GM21390 (cell line): ENCODE data around the gene CYP27A1.

Source experiments
- ATAC-seq: cut with Tn5 transposase; IDR thresholded peaks from one replicate; pipeline ENCODE4 v1.9.1; 2021; ENCODE audit not compliant: unreplicated experiment

The CYP27A1 gene

DNA sequence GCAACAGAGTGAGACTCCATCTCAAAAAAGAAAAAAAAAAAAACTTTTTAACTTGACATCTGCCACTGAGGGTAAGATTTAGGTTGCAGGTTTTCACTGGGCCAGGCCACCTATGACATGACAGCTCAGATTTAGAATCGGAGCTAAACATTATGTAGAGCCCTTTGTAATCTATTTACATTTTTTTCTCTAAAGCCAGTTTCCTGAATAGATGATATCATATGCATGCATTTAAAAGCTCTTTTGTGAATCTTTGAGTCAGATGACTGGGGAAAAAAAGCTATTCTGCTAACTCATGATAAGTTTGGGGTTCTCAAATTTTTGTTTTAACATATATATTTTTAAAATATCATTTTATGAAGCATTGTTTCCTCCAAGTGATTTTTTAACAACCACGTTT, 28.3 kb downstream of the CYP27A1 start:
- no peak for ATAC-seq

DNA sequence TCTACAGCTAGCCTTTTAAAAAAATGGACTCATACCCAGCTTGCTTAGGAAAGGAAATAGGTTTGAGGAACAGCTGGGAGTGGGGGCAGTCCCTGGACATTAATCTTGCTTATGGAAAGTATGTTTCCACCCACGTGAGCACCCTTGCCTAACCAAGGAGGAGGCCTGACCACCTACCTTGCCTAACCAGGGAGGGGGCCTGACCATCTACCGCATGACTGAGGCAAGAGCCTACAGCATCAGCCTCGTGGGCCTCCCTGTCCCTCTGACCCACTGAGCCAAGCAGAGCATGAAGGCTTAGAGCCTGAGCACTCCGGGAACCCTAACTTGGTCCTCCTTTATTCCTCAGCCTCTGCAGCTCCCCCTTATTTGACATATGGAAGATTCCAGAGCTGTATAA, 29.4 kb downstream of the CYP27A1 start:
- ATAC-seq, result no peak

DNA sequence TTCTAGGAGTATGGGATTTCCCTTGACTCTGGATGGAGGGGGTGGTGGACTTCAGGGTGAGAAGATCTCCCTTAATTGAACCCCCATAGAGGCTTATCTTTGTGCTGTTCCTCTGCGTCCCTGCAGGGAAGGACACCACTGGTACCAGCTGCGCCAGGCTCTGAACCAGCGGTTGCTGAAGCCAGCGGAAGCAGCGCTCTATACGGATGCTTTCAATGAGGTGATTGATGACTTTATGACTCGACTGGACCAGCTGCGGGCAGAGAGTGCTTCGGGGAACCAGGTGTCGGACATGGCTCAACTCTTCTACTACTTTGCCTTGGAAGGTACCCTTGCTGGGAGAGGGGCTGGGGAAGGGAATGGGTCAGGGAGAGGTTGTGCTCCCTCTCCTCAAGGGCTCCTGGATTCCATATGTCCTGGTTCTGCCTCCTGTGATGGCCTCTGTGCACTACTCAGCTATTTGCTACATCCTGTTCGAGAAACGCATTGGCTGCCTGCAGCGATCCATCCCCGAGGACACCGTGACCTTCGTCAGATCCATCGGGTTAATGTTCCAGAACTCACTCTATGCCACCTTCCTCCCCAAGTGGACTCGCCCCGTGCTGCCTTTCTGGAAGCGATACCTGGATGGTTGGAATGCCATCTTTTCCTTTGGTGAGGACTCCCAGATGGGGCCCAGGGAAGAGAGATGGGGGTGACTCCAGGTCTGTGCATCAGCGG, 30.3 kb downstream of the CYP27A1 start:
- no peak for ATAC-seq

DNA sequence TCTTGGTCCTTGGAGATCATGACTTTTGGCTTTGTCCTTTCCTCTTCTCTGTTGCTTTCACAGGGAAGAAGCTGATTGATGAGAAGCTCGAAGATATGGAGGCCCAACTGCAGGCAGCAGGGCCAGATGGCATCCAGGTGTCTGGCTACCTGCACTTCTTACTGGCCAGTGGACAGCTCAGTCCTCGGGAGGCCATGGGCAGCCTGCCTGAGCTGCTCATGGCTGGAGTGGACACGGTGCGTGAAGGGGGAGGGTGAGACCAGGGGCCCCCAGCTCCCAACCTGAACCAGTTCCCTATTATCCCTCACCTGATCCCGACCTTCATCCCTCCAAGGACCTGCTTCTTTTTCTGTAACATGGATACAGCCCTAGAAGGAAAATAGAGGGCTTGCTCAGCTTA, 30.9 kb downstream of the CYP27A1 start:
- no peak for ATAC-seq

DNA sequence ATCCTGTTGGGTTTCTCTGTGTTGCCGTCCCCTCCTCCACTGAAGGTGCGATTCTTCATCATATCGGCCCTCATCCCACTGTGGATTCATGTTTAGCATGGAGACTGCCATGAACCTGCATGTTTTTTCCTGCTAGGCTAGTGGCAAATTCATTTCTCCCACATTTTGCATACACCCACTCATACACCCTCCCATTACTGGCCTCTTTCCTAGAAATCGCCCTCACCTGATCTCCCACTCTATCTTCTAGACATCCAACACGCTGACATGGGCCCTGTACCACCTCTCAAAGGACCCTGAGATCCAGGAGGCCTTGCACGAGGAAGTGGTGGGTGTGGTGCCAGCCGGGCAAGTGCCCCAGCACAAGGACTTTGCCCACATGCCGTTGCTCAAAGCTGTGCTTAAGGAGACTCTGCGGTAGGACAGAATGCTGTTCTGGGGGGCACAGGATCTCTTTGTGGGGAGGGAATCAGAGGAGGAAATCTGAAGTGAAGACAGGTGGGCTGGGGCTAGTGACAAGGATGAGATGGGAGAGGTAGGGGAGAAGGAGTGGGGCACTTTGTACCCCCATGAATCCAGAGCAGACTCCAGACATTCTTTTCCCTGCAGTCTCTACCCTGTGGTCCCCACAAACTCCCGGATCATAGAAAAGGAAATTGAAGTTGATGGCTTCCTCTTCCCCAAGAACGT, 32.0 kb downstream of the CYP27A1 start:
- ATAC-seq, result no peak

DNA sequence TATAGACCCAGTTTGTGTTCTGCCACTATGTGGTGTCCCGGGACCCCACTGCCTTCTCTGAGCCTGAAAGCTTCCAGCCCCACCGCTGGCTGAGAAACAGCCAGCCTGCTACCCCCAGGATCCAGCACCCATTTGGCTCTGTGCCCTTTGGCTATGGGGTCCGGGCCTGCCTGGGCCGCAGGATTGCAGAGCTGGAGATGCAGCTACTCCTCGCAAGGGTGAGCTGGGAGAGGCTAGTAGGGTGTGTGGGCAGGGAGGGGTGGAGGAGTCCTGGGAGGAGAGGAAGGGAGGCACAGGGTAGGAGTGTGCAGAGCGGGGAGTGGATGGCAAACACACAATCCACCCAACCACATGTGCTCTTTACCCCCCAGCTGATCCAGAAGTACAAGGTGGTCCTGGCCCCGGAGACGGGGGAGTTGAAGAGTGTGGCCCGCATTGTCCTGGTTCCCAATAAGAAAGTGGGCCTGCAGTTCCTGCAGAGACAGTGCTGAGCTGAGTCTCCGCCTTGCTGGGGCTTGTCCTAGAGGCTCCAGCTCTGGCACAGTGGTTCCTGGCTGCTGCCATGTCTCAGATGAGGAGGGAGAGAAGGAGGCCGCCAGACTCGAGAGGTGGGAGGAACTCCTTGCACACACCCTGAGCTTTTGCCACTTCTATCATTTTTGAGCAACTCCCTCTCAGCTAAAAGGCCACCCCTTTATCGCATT, 32.7 kb downstream of the CYP27A1 start:
- ATAC-seq, result no peak

DNA sequence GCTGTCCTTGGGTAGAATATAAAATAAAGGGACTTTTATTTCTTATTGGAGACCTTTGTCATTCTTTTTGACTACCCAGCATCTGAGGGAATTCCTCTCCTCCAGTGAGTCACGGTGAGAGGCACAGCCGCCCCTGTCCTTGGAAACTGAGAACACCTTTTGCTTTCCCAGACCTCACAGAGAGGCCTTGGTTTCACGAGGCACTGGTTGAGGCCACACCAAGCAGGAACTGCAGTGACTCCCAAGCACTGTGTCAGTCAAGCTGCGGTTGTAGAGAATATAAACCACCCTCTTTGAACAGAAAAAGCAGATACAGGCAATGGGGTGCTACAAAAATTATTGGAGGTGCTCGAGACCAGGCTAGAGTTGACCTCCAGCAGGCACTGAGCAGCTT, 33.3 kb downstream of the CYP27A1 start:
- ATAC-seq, result no peak

DNA sequence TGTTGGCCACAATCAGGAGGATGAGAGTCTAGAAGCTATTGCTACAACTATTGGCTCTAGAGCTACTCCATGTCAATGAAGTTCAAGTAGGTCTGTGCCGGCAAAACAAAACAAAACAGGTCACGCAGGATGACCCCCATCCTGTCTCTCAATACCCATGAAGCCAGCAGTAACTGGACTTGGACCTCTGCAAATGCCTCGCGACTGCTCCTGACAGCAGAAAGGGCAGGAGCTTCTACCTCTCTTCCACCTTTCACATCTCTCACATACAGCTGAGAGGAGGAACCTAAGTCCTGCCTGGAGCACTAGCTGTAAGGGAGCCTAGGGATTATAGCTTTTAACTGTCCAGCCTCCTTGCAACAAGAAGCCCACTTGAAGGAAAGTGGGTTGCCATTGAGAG, 33.7 kb downstream of the CYP27A1 start:
- ATAC-seq, result no peak

DNA sequence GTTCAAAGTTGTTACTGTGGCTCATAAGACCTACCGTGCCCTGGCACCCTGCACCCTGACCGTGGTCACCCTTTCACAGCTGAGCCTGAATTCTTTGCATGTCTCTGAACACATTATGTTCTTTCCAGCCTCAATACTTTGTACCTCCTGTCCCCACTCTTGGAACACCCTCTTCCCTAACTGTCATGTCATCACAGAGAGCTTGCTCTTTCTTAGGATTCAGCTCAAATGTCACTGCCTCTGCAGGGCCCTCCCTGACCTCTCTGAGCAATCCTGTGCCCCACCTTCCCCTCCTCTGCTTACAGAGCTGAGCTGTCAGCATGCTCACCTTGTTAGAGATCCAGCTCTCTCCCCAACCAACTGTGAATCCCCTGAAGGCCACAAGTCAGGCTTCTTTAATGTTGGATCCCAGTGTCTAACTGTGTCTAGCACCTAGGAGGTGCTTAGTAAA, 34.6 kb downstream of the CYP27A1 start:
- no peak for ATAC-seq

DNA sequence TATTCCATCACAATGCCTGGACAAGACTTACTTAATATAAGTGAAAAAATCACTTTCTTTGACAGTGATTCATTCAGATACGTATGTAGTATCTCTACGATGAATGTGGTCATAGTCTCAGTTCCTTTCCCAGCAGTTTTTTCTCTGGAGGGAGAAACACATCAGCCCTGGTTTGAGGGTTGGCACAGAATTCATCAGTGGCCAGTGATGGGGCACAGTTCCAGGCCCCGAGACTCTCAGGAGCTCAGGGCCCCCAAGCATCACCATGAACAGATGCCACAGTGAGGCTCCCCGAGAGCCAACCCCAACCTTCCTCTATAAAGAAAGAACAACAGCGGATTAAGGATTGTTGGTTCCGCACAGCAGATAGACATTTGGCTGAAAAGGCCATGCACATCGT, 37.1 kb downstream of the CYP27A1 start:
- ATAC-seq, result no peak

DNA sequence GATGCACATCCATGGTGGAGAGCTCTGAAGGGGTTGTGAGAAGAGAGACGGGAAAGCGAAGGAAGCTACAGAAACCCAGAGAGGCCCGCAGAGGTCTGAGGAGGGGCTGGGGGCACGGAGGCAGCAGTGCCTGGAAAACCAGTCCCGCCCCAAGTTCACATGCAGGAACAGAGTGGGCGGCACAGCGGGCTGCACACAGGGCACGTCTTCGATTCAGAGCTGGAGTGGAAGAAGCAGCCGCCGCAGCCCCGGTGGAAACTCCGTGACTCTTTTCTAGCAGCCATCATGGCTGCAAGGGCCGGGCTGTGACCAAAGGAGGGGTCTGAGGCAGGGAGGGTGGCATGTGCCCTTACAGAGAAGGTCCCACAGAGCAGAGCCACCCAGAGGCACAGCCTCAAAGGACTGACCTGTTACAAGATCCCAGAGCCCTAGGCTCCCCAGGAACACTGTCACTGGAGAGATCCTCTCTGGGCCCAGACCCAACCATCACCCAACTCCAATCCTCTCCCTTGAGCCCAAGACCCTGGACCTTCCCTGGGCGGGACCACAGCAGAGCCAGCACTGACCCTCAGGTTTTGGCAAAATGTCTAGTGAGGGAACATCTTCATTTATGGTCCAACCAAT, 38.9 kb downstream of the CYP27A1 start:
- no peak for ATAC-seq

DNA sequence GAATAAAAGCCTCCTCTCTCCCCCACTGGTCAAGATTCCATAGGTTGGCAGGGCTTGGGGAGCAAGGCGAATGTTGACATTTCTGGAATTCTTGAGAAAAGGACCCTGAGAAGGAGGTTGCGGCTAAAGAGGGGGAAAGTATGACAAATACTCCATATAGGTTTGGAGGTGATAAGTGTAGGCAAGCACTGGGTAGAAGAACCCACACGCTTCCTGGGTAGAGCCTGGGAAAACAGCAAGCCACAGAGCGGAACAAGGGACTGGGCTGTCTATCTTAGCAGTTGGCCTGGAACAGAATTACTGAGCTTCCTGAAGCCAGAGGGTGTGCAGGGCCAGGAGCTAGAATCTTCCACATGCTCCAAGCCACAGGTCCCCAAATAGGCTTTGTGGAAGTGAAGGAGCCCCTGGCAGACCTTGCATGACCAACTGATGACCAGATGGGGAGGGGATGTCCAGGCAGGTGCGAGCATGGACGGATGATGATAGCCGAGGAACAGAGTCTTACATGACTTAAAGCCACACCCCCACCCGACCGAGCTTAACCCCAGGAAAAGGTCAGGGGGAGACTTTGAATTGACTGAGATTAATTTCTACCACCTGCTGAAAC, 39.8 kb downstream of the CYP27A1 start:
- ATAC-seq, result no peak

DNA sequence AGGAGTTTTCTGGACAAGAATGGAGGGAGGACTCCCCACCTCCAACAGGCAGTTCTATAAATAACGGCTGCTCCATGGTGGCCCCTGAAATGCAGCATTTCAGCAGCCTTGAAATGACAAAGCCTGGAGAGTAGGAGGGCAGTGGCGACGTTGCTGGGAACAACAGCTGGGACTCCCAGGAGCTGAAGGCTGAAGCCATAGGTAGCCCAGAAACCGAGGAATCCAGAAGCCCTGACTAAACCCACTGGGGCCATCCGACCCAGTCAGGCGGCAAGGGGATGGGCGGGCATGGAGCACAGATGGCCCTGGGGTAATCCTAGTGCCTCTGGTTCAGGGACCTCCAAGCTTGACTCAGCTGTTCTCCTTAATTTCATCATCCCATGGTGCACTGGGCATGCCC, 40.7 kb downstream of the CYP27A1 start:
- no peak for ATAC-seq

DNA sequence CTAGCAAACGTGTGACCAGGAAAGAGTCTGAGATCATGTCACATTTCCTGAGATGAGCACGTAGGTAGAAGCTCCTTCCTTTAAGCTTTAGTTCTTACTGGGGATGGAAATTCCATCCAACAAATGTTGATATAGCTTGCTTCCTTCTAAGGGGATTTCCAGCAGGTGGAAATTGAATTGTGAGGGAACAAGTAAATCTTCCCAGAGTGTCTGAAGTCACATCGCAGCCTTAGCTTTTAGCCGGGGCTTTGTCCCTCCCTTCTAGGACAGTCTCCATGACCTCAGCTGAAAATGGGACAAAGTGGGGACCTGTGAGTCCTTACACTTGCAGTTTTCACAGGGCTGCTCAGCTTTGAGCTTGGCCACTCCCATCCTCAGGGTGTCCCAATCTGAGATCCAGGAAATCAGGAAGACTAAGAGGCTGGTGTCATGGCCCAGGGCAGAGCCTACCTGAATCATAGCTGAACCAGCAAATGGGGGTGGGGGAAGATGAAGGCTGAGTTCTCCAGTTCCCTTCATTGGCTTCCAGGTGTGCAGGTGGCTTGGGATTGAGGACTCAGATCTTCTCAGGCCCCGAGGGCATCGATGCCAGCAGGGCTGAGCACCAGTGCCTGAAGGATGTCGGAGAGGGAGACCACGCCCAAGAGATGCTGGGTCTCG, 41.4 kb downstream of the CYP27A1 start:
- no peak for ATAC-seq

DNA sequence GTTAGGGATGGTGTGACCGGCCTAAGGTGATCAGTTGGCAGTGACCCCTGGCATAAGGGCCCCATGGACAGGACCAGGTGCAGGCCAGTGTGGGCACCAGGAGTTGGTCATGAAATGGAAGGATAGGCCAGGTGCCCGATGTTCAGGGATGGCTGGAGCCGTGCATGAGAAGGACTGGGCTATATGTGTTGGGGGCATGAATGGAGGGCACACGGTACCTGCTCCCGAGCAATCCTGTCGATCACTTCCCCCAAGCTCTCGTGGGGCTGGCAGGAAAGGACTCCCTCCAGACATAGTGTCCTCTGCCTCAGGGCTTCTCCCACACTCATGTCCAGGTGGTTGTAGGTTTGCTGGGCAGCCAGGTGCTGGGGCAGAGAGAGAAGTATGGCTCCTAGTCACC, 42.1 kb downstream of the CYP27A1 start:
- no peak for ATAC-seq

DNA sequence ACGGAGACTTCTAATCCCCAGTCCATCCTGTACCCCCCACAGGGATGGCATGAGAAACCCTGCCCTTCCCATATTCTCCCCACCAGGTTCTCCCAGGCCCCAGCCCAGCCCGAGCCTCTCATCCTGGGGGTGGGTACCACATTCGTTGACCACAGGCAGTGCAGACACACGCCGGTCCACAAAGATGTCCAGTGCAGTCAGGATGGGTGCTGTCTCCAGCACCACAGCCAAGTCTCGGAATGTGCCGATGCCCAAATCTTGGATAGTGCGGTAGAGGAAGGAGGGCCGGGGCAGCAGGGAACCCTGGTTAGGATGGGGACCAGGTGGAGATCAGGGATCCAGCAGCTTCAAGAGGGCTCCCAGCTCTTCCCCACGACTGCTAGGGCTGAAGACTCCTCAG, 44.8 kb downstream of the CYP27A1 start:
- ATAC-seq, result no peak

DNA sequence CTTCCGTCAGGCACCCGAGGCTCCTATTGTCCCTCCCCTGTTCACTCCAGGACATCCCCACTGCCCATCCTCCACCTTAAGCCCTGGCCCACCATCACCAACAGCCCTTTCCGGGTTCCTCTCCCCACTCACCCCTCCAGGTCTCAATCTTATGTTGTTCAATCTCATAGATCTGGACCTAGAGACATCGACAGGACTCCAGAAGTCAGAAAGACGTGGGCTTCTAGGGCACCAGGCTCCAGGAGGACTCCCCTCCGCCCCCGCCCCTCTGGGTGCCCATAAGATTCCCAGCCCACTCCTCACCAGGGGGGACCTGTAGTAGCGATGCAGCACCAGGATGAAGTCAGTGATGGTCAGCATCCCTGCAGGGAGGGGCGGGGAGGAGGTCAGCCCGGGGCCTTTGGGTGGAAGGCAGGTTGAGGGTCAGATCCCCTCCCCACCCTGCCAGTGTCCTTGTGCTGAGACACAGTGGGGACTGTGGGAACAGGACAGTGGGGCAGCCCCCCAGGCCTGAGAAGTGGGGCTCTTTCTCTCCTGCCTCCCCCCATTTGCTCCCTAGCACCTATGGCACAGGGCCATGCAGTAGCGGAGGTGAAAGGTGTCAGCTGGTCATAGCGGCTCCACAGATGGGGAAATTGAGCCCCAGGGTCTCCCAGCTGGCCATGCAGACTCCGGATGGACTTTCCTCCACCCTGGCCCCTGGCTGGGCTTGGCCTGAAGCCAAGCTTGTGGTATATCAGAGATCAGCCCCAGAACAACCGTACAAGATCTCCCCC, 45.9 kb downstream of the CYP27A1 start:
- ATAC-seq, result no peak

DNA sequence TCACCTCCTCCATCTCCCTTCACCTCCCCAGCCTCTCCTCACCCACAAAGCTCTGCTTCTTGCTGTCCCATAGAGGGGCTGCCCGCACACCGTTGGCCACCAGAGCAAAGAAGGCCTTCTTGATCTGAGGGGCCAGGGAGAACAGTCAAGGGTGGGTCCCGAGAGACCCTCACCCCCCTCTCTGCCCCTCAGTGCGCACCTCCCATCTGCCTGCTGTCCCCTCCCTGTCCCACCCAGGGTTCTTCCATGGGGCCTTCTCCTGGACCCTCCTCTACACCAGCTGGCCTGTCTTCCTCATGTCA, 46.5 kb downstream of the CYP27A1 start:
- ATAC-seq, result no peak

DNA sequence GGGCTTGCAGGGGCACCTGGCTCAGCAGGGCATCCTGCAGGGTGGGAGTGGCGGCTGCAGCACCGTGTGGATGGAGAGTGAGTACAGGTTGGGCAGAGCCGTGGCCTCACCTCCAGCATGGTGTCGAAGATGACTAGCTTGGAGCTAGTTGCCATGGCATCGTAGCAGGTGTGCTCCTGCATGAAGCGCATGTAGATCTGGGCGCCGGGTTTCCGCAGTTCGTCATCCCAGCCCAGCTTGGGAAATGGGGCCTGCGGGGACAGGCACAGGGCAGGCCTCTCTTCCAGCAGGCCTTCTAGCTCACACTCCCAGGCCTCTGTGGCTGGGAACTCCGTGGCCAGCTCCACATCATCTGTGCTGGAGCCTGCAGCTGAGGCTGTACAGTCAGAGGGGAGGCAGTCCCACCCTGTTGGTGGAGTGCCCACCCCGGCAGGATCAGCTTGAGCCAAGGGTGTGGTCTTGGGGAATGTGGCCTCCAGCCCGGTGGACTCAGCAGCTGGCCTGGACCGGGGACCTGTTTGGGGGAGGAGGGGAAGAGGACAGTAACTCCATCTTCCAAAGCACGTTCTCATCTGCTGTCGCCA, 48.0 kb downstream of the CYP27A1 start:
- ATAC-seq, result no peak
